22Rv1 (cell line): ENCODE measurements around the gene ZBTB20.

Source experiments
- ZFX ChIP-seq: fragments of 450-650 bp; IDR thresholded peaks from 2 replicates; pipeline ENCODE4 v1.6.1; 2017; ENCODE audit warnings: antibody characterized with exemption, borderline replicate concordance
- TF ChIP-seq, protein P1 (sequence below): fragments of 450-650 bp; IDR thresholded peaks from 2 replicates; pipeline ENCODE4 v1.5.1; 2017; ENCODE audit warnings: mild to moderate bottlenecking

DNA sequence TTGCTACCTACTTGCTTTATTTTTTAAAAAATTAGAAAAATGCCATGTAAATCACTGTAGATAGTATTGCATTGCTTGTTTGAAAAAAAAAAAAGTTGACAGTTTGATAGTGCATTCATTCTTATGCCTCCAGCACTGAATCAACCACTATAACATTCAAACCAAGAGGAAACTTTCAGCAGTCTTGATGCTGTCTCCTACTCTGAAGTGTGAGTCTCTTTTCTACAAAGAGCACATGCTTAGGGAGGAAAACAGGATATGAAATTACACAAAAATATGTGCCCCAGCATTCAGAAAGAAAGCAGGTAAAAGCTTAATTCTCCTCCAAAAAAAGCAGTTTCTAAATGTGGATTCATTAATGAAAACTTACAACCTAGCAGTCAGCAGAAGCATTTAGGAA, 78.3 kb downstream of the ZBTB20 start:
- TF ChIP-seq, protein P1, sequence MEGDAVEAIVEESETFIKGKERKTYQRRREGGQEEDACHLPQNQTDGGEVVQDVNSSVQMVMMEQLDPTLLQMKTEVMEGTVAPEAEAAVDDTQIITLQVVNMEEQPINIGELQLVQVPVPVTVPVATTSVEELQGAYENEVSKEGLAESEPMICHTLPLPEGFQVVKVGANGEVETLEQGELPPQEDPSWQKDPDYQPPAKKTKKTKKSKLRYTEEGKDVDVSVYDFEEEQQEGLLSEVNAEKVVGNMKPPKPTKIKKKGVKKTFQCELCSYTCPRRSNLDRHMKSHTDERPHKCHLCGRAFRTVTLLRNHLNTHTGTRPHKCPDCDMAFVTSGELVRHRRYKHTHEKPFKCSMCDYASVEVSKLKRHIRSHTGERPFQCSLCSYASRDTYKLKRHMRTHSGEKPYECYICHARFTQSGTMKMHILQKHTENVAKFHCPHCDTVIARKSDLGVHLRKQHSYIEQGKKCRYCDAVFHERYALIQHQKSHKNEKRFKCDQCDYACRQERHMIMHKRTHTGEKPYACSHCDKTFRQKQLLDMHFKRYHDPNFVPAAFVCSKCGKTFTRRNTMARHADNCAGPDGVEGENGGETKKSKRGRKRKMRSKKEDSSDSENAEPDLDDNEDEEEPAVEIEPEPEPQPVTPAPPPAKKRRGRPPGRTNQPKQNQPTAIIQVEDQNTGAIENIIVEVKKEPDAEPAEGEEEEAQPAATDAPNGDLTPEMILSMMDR, result no peak
- no peak for TF ChIP-seq ZFX
